Fibroblast of the conjunctiva (primary cell): ENCODE results near the gene ITM2B.

Source experiments
- DNase-seq: peaks from one replicate; pipeline ENCODE4 v3.0.0-alpha.2; 2010; ENCODE audit warnings: low read depth

The ITM2B gene

GRCh38 chr13:48315969-48316650 lies 83.1 kb downstream of the ITM2B start:
- DNase-seq = no peak

DNA sequence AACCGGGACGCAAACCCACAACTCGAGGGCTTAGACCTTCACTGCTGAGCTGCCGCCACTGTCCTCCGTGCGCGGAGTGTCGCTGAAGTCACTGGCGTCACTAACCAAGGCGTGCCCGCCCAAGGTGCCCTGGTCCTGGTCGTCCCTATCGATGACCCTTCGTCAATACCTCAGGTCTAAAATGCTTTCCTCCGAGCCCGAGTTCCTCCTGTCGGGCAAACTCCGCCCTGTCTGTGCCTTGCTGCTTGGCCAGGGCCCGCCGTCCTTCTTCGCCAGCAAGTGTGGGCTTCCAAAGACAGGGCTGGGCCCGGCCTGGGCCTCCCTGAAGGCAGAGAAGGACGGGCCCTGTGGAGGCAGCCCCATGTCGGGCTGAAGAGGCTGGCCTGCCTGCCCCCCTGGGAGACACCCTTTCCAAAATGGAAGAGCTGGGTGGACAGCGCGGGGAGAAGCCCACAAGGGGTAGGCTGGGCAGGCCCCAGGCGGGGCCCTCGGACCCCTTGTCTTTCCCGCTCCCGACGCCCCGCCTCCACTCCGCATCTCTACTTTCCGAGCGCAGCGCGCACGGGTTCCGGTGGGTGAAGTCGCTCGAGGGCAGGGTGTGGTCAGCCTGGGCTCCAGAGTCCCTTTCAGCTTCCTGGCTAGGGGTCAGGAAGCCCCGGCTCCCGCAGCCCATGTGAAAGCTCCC lies 84.0 kb downstream of the ITM2B start:
- no peak for DNase-seq

DNA sequence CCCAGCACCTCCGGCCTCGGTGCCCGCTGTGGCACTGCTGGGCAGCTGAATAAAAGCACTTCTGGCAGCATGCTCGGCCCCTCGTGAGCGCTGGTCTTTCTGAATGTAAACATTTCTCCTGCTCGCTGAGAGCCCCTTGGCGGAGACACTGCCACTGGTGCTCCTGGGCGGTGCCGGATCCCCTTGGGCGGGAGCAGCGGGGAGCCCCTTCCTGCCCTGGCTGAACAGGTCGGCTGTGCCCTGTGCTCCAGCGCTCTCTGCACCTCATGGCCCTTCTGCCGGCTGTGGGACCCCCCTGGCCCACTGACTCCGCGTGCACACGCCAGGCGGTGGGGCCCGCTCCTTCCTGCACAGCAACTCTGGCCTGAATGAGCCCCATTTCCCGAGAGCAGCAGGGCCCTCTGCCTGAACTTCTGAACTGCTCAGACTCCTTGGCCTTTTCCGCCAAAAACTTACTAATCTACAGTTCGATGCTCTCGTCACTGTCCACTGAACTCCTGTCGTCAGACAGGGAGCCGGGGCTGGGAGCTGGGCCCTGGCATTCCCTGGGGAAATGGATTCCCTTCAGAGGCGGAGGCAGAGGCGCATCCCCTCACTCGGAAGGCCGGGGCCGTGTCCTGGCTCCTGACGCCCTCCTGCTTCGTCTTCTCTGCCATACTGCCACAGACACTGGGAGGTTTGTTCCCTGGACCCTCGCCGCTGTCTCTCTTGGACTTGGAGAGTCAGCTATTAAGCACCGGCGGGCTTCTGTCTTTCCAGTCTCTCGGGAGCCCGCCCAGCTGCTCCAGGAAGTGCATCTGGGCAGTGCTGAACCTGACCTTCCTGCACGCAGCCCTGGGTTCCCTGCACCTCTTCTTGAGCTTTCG lies 84.7 kb downstream of the ITM2B start:
- no peak for DNase-seq

DNA sequence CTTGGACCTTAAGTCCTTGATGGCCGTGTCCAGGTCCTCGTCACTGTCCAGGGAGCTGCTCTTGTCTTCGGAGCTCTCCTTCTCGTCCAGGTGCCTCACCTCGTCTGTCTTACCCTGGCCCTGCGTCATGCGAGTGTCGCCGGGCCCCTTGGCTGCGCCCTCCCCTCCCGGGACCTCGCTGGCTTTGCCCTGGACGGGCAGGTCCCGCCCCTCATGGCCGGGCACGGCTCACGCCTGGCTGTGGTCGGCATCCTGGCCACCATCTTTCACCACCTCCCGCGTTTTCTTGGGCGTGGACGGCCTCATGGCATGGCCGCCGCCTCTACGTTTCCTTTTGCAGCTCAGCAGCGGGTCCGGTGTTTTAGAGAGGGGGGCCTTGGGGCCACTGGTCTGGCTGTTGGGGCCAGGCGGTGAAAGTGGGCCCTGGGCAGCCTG lies 85.4 kb downstream of the ITM2B start:
- DNase-seq = no peak

GRCh38 chr13:48318821-48319511 lies 86.0 kb downstream of the ITM2B start:
- no peak for DNase-seq
